GM18499 (cell line): ENCODE results near the gene EPHA4.
"Not testable (repeated sequence)": the region's sequence is repeated elsewhere in the genome, so short reads cannot be mapped to it uniquely, and the experiment has no call there.

Source experiments
- ATAC-seq: cut with Tn5 transposase; IDR thresholded peaks from one replicate; pipeline ENCODE4 v1.9.1; 2021; ENCODE audit warnings: moderate number of reproducible peaks; ENCODE audit not compliant: insufficient read depth, unreplicated experiment

Gene EPHA4

DNA sequence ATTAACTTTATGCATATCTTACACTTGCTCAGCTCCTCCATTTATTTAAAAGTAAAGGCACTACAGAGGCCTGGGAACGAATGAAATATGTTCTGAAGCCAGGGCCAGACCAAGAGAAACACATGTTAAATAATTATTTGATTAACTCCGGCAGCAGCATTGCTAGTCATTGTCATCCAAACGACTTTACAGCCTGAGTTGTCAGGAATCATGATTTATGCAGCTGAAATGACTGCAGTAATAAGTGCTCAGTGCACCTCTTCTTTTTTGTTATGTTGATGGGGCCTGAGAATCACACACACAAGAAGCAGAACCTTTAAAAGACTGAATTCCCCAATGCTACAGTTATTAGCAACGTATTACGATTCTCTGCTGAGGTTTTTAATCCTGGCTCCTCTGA is 58.9 kb downstream of the EPHA4 start:
- ATAC-seq = no peak

GRCh38 chr2:221511325-221511724 is 60.8 kb downstream of the EPHA4 start:
- ATAC-seq = not testable (repeated sequence)

DNA sequence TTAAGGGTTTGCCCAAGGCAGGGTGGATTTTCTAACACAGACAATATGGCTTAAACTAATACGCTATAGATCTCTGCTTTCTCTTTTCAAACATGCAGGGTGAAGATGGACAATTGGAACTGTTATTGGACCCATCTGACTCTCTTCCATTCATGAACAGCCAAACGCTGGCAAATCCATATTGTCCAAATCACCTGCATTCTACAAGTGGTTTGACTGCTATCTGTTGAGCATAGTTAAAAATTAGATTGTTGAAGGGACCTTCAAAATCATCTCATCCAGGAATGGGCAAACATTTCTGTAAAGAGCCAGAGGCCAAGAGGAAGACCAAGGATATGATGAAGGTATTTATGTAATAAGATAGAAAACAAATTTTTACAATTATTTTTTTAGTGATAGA is 65.6 kb downstream of the EPHA4 start:
- ATAC-seq = no peak

GRCh38 chr2:221505605-221506004 is 66.5 kb downstream of the EPHA4 start:
- ATAC-seq = no peak

- no peak for ATAC-seq
Measured at GRCh38 chr2:221504905-221505304, 67.2 kb downstream of the EPHA4 start.

DNA sequence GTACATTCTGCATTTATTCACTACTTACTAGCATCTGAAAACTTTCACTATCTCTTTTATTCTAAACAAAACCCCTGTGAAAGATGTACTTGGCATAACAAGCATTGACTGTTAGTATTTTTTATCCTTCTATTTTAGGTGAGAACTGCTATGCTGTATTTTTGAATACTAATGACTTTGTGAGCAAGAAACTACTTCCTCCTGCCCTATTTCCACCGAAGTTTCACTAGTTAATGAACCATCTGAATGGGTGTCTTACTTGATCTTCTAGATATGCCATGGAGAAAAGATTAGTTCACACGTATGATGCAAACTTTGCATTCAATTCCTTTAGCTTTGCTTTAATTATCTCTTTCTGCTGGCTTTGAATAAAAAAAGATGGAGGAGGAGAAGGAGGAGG is 68.1 kb downstream of the EPHA4 start:
- no peak for ATAC-seq

DNA sequence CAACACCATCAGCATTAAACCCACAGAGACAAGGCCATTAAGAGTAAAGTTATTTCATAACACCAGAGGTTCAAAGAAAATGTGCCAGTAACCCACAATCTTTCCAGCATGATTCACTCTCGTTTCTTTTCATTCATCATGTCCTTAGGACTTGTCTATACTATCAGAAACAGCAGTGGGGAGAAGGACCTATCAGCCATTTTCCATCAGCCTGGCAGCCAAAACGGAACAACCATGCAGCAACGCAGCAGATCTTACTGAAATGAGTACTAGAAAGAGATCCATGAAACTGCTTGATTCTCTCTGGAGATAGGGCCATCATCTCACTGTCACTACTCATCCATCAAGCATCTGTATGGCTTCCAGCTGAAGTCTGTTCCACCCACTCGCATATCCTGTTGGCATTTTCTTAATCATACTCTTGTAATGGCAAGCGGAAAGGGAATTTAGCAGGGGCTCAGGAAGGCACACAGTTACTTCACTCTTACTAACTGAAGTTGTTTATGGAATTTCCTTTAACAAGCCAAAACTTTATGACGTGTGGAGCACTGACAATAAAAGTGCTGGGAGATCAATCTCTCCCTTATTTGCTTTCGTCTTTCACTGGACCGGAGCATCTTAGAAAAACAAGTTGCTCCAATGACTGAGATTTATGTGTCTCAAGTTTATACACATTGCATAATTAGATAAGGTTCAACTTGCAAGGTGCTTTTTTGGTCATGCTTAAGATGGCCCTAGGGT is 69.7 kb downstream of the EPHA4 start:
- no peak for ATAC-seq

DNA sequence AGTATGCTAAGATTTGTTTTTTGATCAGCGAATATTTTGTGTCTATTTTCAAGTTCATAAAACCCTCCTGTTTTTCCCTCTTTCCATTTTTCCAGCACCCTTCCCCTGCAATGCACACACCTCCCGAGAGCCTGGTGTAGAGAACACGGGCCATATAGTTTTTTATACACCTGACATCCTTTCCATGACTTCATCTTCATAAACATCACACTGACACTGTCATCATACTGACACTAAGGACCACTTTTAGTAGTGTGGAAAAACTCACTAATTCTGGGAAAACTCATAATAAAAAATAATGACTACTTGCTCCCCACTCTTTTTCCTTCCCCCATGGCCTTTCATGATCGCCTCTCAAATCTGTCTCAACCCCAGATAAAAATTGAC is 70.2 kb downstream of the EPHA4 start:
- no peak for ATAC-seq

- no peak for ATAC-seq
Measured at GRCh38 chr2:221501210-221501882, 70.8 kb downstream of the EPHA4 start.

GRCh38 chr2:221500501-221501209 is 71.4 kb downstream of the EPHA4 start:
- ATAC-seq = no peak

DNA sequence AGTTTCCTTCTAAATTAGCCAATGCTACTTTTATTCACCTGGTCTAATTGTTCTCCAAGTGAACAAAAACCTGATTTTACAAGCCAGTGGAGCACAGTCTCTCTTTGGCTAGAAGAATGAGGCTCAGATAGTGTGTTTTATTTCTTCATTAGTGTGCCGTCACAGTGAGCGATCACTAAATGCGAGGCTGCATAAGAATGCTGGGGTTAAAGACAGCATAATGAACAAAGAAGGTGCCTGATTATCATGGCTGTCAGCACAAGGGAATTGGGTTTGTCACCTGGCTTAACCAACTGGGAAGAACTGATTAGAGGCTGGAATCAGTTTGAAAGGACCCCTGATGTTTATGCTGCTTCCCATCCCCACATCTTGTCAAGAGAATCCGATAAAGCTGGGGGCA is 76.4 kb downstream of the EPHA4 start:
- no peak for ATAC-seq

GRCh38 chr2:221494556-221494955 is 77.5 kb downstream of the EPHA4 start:
- ATAC-seq = no peak

GRCh38 chr2:221493391-221493790 is 78.7 kb downstream of the EPHA4 start:
- ATAC-seq = no peak

DNA sequence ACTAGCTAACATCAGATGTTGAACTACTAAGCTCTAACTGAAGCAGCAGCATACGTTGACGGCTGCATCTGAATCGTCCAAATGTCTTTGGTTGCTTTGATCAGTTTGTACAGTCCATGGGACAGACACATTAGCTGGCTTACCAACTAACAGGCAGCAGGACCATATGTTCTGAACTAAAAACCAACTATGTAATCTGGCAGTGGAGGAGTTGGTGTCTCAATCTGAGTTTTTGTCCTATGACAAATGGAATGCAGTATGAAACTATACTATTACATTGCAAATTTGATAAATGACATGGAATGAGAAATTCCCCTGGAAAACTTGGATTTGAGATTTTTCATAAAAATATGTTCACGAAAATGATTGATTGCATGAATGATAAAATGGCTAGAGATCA is 79.5 kb downstream of the EPHA4 start:
- no peak for ATAC-seq

GRCh38 chr2:221490506-221491060 is 81.5 kb downstream of the EPHA4 start:
- no peak for ATAC-seq

DNA sequence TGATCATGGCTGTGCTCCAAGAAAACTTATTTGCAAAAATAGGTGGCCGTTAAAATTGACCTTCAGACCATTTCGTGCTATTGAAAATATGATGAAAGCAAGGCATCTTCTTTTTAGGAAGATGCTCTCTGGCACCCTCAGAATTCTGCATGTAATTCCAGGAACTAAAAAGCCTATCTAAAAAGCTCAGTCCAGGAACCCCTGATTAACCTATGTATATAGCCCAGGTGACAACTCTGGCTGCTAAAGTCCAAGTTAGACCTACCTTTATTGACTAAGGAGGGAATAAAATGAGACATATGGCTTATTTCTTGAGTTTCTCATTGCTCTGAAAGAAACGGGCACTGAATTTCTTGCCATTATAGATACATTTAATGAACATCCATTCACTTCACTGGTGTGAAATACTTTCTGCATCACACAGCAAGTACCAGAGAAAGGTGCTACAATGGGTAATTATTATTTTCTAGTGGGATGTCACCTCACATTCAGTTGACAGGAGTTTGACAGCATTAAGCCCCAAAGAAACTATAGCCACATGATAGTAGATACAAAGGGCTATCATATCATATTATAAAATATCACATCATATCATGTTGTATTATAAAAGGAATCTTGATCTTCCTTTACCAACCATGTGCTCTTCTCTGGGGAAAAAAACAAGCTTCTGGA is 83.8 kb downstream of the EPHA4 start:
- no peak for ATAC-seq

- no peak for ATAC-seq
Measured at GRCh38 chr2:221486106-221486505, 86.0 kb downstream of the EPHA4 start.

- ATAC-seq = no peak
Measured at GRCh38 chr2:221485503-221485870, 86.6 kb downstream of the EPHA4 start.

DNA sequence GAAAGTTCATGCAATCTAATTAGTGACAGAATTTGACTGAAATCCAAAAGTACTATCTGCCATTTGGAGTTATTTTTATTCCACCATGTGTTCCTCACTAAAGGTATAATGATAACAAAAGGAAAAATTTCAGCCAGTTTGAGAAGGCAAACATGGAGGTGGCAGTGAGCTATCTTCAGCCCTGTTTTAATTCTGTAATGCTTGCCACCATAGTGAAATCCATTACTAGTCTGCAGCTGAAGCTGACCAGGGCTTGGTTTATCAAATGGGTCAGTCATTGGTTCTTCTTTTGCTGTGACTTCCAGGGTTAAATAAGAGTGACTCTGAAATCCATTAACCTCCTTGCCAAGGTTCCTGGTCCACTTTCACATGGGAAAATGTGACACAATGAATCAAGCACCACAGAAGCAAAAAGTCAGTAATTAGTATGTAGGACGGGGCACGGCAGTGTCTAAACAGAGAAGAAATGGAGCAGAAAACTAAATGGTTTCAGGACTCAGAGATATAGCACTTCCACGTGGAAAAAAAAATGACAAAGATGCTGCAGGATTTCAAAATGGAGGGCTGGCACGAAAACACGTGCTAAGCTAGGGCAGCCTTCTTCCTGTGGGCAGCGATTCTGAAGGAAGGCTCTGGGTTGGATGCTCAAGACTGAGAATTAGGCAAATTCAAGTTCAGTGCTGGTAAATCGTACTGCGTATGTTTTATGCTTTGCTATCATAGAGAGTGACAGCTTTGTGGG is 87.2 kb downstream of the EPHA4 start:
- ATAC-seq = no peak
